ENCODE data around the gene BRSK2. TPM values are rescaled to one million over a fixed set of nuclear protein-coding genes. Genes with fewer than 3 reads are reported as not detected.

Gene BRSK2
- total RNA-seq, 3 donors from 2014 or later (not counting 1 experiment from before 2014, with no cell fraction given) = 0.11 to 0.14 TPM; not detected in 1

GRCh38 chr11:1490651-1491050, 100.9 kb downstream of the BRSK2 start:
- H3K27me3 Mint-ChIP-seq (ENCODE audit: low read depth in 2 of 2) = no peaks in the 10 kb centered on the region
- no peaks in the 10 kb centered on the region for H3K9me3 Mint-ChIP-seq
- Histone ChIP-seq H3K4me1 (ENCODE audit: control insufficient read depth, insufficient read depth, low read length) (peaks cover 43% of the 10 kb centered on the region), H3K9me3 (ENCODE audit: control insufficient read depth, insufficient read depth, low read length) (no peaks in the 10 kb centered on the region), H3K4me3 (ENCODE audit: low read length) (no peak overlapping the region), H3K36me3 (ENCODE audit: control insufficient read depth, insufficient read depth, low read length) (no peaks in the 10 kb centered on the region), H3K27ac (ENCODE audit: low read length) (no peak overlapping the region), H3K27me3 (ENCODE audit: control insufficient read depth, insufficient read depth, low read length) (no peaks in the 10 kb centered on the region)
- intact Hi-C loops (cut with micrococcal nuclease) = no loop called here
- DNase-seq = no peak
- H3K27ac Mint-ChIP-seq = no peak overlapping the region
- no peaks in the 10 kb centered on the region for H3K36me3 Mint-ChIP-seq
- TF ChIP-seq CTCF (IDR thresholded peaks at IDR 0.05) = no peak
- no peak overlapping the region for H3K4me3 Mint-ChIP-seq
- no peak for ATAC-seq
- H3K4me1 Mint-ChIP-seq = peaks cover 25 to 62% of the 10 kb centered on the region in 2 donors
- 80% methylated on average over 7 of the region's 7 CpGs for WGBS (ENCODE audit: insufficient coverage)

- H3K36me3 ChIP-seq (ENCODE audit: control insufficient read depth, insufficient read depth, low read length) = no peaks in the 10 kb centered on the region
- no peak for ATAC-seq
- Mint-ChIP-seq H3K9me3 (no peaks in the 10 kb centered on the region), H3K27ac (no peak overlapping the region), H3K4me3 (no peak overlapping the region), H3K36me3 (no peaks in the 10 kb centered on the region), H3K4me1 (peaks cover 31 to 62% of the 10 kb centered on the region in 2 donors), H3K27me3 (ENCODE audit: low read depth in 2 of 2) (no peaks in the 10 kb centered on the region)
- no peak for DNase-seq
- WGBS (ENCODE audit: insufficient coverage) = 90% methylated on average over 12 of the region's 12 CpGs
- H3K27me3 ChIP-seq (ENCODE audit: control insufficient read depth, insufficient read depth, low read length) = no peaks in the 10 kb centered on the region
- intact Hi-C loops (cut with micrococcal nuclease) = no loop called here
- H3K4me3 ChIP-seq (ENCODE audit: low read length) = no peak overlapping the region
- no peak overlapping the region for H3K27ac ChIP-seq (ENCODE audit: low read length)
- no peaks in the 10 kb centered on the region for H3K9me3 ChIP-seq (ENCODE audit: control insufficient read depth, insufficient read depth, low read length)
- peaks cover 36% of the 10 kb centered on the region for H3K4me1 ChIP-seq (ENCODE audit: control insufficient read depth, insufficient read depth, low read length)
- no peak for TF ChIP-seq CTCF (IDR thresholded peaks at IDR 0.05)
Observed at GRCh38 chr11:1491379-1491778, 101.6 kb downstream of the BRSK2 start.

- DNase-seq = no peak
- ATAC-seq = no peak
- Mint-ChIP-seq H3K4me1 (peaks cover 55 to 69% of the 10 kb centered on the region in 2 donors), H3K27me3 (ENCODE audit: low read depth in 2 of 2) (no peaks in the 10 kb centered on the region), H3K27ac (peak overlapping the region in 1 of 2 donors; percentile 14), H3K9me3 (no peaks in the 10 kb centered on the region), H3K4me3 (no peak overlapping the region), H3K36me3 (no peaks in the 10 kb centered on the region)
- TF ChIP-seq CTCF (IDR thresholded peaks at IDR 0.05) = no peak
- intact Hi-C loops (cut with micrococcal nuclease) = no loop called here
- Histone ChIP-seq H3K9me3 (ENCODE audit: control insufficient read depth, insufficient read depth, low read length) (no peaks in the 10 kb centered on the region), H3K4me3 (ENCODE audit: low read length) (no peak overlapping the region), H3K36me3 (ENCODE audit: control insufficient read depth, insufficient read depth, low read length) (no peaks in the 10 kb centered on the region), H3K4me1 (ENCODE audit: control insufficient read depth, insufficient read depth, low read length) (peaks cover 17% of the 10 kb centered on the region), H3K27ac (ENCODE audit: low read length) (no peak overlapping the region), H3K27me3 (ENCODE audit: control insufficient read depth, insufficient read depth, low read length) (no peaks in the 10 kb centered on the region)
- WGBS (ENCODE audit: insufficient coverage) = no CpG with 5 or more reads among the region's 3 CpGs
Observed at GRCh38 chr11:1493650-1494244, 104.0 kb downstream of the BRSK2 start.

GRCh38 chr11:1494650-1495049, 104.9 kb downstream of the BRSK2 start:
- intact Hi-C loops (cut with micrococcal nuclease) = no loop called here
- Mint-ChIP-seq H3K27ac (no peak overlapping the region), H3K4me1 (peaks cover 61 to 65% of the 10 kb centered on the region in 2 donors), H3K4me3 (no peak overlapping the region), H3K36me3 (no peaks in the 10 kb centered on the region), H3K9me3 (no peaks in the 10 kb centered on the region), H3K27me3 (ENCODE audit: low read depth in 2 of 2) (no peaks in the 10 kb centered on the region)
- no peaks in the 10 kb centered on the region for H3K36me3 ChIP-seq (ENCODE audit: control insufficient read depth, insufficient read depth, low read length)
- DNase-seq (no peak), ATAC-seq (no peak)
- 72% methylated on average over 3 of the region's 3 CpGs for WGBS (ENCODE audit: insufficient coverage)
- TF ChIP-seq CTCF (IDR thresholded peaks at IDR 0.05) = no peak
- no peaks in the 10 kb centered on the region for H3K27me3 ChIP-seq (ENCODE audit: control insufficient read depth, insufficient read depth, low read length)
- peaks cover 10% of the 10 kb centered on the region for H3K4me1 ChIP-seq (ENCODE audit: control insufficient read depth, insufficient read depth, low read length)
- no peaks in the 10 kb centered on the region for H3K9me3 ChIP-seq (ENCODE audit: control insufficient read depth, insufficient read depth, low read length)
- no peak overlapping the region for H3K27ac ChIP-seq (ENCODE audit: low read length)
- no peak overlapping the region for H3K4me3 ChIP-seq (ENCODE audit: low read length)

All from natural killer cell (primary cell).